Cardiac fibroblast (primary cell): ENCODE results near the gene HS3ST1.
A peak's percentile ranks its signal among the peaks of the same experiment; 100 is the strongest.

ENCODE experiments used
- DNase-seq, 2 donors: peaks; one replicate each; pipeline versions ENCODE4 v3.0.0 to v3.0.0-alpha.2; 2010; ENCODE audit warnings: low read depth in 2 of 2
- H3K4me3 ChIP-seq, 2 donors: replicated peaks in 1 of 2; 1 replicate in 1 of 2; 2 replicates in 1 of 2; pipeline ENCODE4 v1.5.1; 2011; ENCODE audit warnings: low read depth in 2 of 2, low read length in 2 of 2, mild to moderate bottlenecking in 2 of 2, moderate library complexity in 1 of 2
- CTCF ChIP-seq: IDR thresholded peaks from one replicate; pipeline ENCODE4 v1.5.1; 2011; ENCODE audit warnings: low read depth, mild to moderate bottlenecking, low read length, inconsistent platforms

Gene HS3ST1

GRCh38 chr4:11376146-11376545 lies 52.5 kb downstream of the HS3ST1 start:
- no peak for TF ChIP-seq CTCF

GRCh38 chr4:11368701-11369115 lies 60.0 kb downstream of the HS3ST1 start:
- TF ChIP-seq CTCF: no peak
- no peak overlapping the region for H3K4me3 ChIP-seq
- no peak for DNase-seq

More at GRCh38 chr4:11376146-11376545, 52.5 kb downstream of the HS3ST1 start:
- no peak overlapping the region for H3K4me3 ChIP-seq
- DNase-seq: no peak

- H3K4me3 ChIP-seq: no peak overlapping the region
- peak; percentile 81 to 91 for DNase-seq
- no peak for TF ChIP-seq CTCF
Measured at GRCh38 chr4:11367371-11367770, 61.3 kb downstream of the HS3ST1 start.

- no peak for TF ChIP-seq CTCF
- DNase-seq: no peak
- no peak overlapping the region for H3K4me3 ChIP-seq
Measured at GRCh38 chr4:11366859-11367258, 61.8 kb downstream of the HS3ST1 start.

- no peak overlapping the region for H3K4me3 ChIP-seq
- TF ChIP-seq CTCF: no peak
- no peak for DNase-seq
Measured at GRCh38 chr4:11365039-11365438, 63.7 kb downstream of the HS3ST1 start.

GRCh38 chr4:11359591-11359990 lies 69.1 kb downstream of the HS3ST1 start:
- no peak for TF ChIP-seq CTCF
- H3K4me3 ChIP-seq: no peak overlapping the region
- no peak for DNase-seq

GRCh38 chr4:11355226-11355625 lies 73.5 kb downstream of the HS3ST1 start:
- DNase-seq: no peak
- no peak for TF ChIP-seq CTCF
- no peak overlapping the region for H3K4me3 ChIP-seq
